H1 (cell line): ENCODE data around the gene DAPK2. TPM values are rescaled to one million over a fixed set of nuclear protein-coding genes. Genes with fewer than 3 reads are reported as not detected.

ENCODE experiments used
- CTCF ChIA-PET: fragments of 300-600 bp; sonication (Branson Sonifier 250); formaldehyde crosslinking; loops from one replicate; lab custom pipeline; 2021; ENCODE audit not compliant: partially characterized antibody; lab: Charles Lee
- POLR2A ChIA-PET: fragments of 300-600 bp; sonication (Branson Sonifier 250); formaldehyde crosslinking; loops from one replicate; lab custom pipeline; 2021; ENCODE audit warnings: inconsistent platforms; ENCODE audit not compliant: partially characterized antibody; lab: Charles Lee
- DNase-seq, 2 experiments: peaks; one replicate each; pipeline versions ENCODE4 v3.0.0 to v3.0.0-alpha.2; 2010 to 2022; ENCODE audit warnings: low spot score in 2 of 2, low read depth in 1 of 2, mixed read lengths in 1 of 2
- FAIRE-seq: peaks from 2 replicates; lab custom pipeline; 2011; peaks lifted over from hg19 to GRCh38; lab: Jason Lieb, UNC
- H2AFZ ChIP-seq: 2 replicates; pipeline ENCODE4 v1.8.1; 2012; ENCODE audit warnings: low read length, inconsistent platforms
- H2AK5ac ChIP-seq: 2 replicates; pipeline ENCODE4 v1.6.1; 2013; ENCODE audit warnings: low read depth, low read length
- H2BK120ac ChIP-seq: replicated peaks from 2 replicates; pipeline ENCODE3; 2013; ENCODE audit warnings: low read depth, low read length, inconsistent platforms
- H2BK12ac ChIP-seq: 2 replicates; pipeline ENCODE4 v1.6.1; 2013; ENCODE audit warnings: low read depth, low read length
- H2BK15ac ChIP-seq: 2 replicates; pipeline ENCODE4 v1.6.1; 2013; ENCODE audit warnings: low read length
- H2BK20ac ChIP-seq: 2 replicates; pipeline ENCODE4 v1.6.1; 2013; ENCODE audit warnings: low read length
- H2BK5ac ChIP-seq: 2 replicates; pipeline ENCODE4 v1.6.1; 2013; ENCODE audit warnings: low read depth, low read length
- H3K14ac ChIP-seq: 2 replicates; pipeline ENCODE4 v1.6.1; 2013; ENCODE audit warnings: inconsistent platforms; ENCODE audit not compliant: insufficient read length
- H3K18ac ChIP-seq: 2 replicates; pipeline ENCODE4 v1.6.1; 2013; ENCODE audit warnings: low read length; ENCODE audit errors: extremely low read depth
- H3K23ac ChIP-seq: 2 replicates; pipeline ENCODE4 v1.6.1; 2013; ENCODE audit warnings: inconsistent platforms; ENCODE audit not compliant: insufficient read length
- H3K23me2 ChIP-seq: 2 replicates; pipeline ENCODE4 v1.6.1; 2013; ENCODE audit warnings: low read depth, low read length
- H3K27ac ChIP-seq: 2 replicates; pipeline ENCODE4 v1.6.1; 2011; ENCODE audit warnings: low read depth, low read length, inconsistent platforms
- H3K27me3 ChIP-seq, 4 experiments: replicated peaks in 1 of 4; 1 replicate in 1 of 4; 2 replicates in 3 of 4; pipeline versions ENCODE4 v1.6.1 to v1.8.1; 2011 to 2013; ENCODE audit warnings: low read length in 3 of 4, mild to moderate bottlenecking in 3 of 4, inconsistent platforms in 2 of 4, mixed read lengths in 2 of 4, moderate library complexity in 1 of 4; ENCODE audit not compliant: control insufficient read depth in 3 of 4, insufficient read depth in 3 of 4; ENCODE audit errors: extremely low read depth in 1 of 4
- H3K36me3 ChIP-seq, 4 experiments: 2 replicates each; pipeline versions ENCODE4 v1.6.1 to v1.8.1; 2011 to 2013; ENCODE audit warnings: mild to moderate bottlenecking in 4 of 4, low read length in 3 of 4, moderate library complexity in 2 of 4, control low read depth in 1 of 4, inconsistent platforms in 1 of 4; ENCODE audit not compliant: insufficient read depth in 4 of 4, control insufficient read depth in 2 of 4
- H3K4ac ChIP-seq: replicated peaks from 2 replicates; pipeline ENCODE3; 2013; ENCODE audit warnings: low read length, low read depth, mixed read lengths, inconsistent platforms; ENCODE audit not compliant: insufficient read length
- H3K4me1 ChIP-seq, 4 experiments: replicated peaks in 1 of 4; 1 replicate in 1 of 4; 2 replicates in 3 of 4; pipeline versions ENCODE4 v1.6.1 to v1.8.1; 2011 to 2013; ENCODE audit warnings: low read length in 3 of 4, inconsistent platforms in 2 of 4, mixed read lengths in 1 of 4; ENCODE audit not compliant: insufficient read depth in 4 of 4, control insufficient read depth in 3 of 4
- H3K4me2 ChIP-seq, 2 experiments: 2 replicates each; pipeline versions ENCODE4 v1.6.1 to v1.8.1; 2011 to 2013; ENCODE audit warnings: low read depth in 2 of 2, low read length in 2 of 2, control low read depth in 1 of 2, inconsistent platforms in 1 of 2, mild to moderate bottlenecking in 1 of 2; ENCODE audit not compliant: insufficient read depth in 1 of 2
- H3K4me3 ChIP-seq, 4 experiments: fragments of 200-600, 300-600 bp in 1 of 4; sonication (generic), shearing (Covaris generic), sonication (Bioruptor Twin) in 1 of 4; 2 replicates each; pipeline versions ENCODE4 v1.5.1 to v1.8.1; 2011 to 2016; ENCODE audit warnings: low read length in 4 of 4, low read depth in 3 of 4, control low read depth in 2 of 4, inconsistent platforms in 2 of 4, mild to moderate bottlenecking in 2 of 4, mixed read lengths in 1 of 4, moderate library complexity in 1 of 4; ENCODE audit not compliant: insufficient read depth in 2 of 4; ENCODE audit errors: extremely low read depth in 1 of 4
- H3K56ac ChIP-seq: replicated peaks from 2 replicates; pipeline ENCODE3; 2013; ENCODE audit warnings: low read depth, mild to moderate bottlenecking, mixed read lengths, low read length, inconsistent platforms; ENCODE audit not compliant: insufficient read length
- H3K79me1 ChIP-seq: 2 replicates; pipeline ENCODE4 v1.6.1; 2013; ENCODE audit warnings: low read depth, low read length, control low read depth
- H3K79me2 ChIP-seq, 2 experiments: 2 replicates each; pipeline versions ENCODE4 v1.6.1 to v1.8.1; 2012 to 2013; ENCODE audit warnings: low read length in 2 of 2, mild to moderate bottlenecking in 2 of 2, inconsistent platforms in 1 of 2; ENCODE audit not compliant: insufficient read depth in 2 of 2, control insufficient read depth in 1 of 2
- H3K9ac ChIP-seq, 4 experiments: replicated peaks in 1 of 4; 1 replicate in 1 of 4; 2 replicates in 3 of 4; pipeline versions ENCODE4 v1.6.1 to v1.8.1; 2011 to 2013; ENCODE audit warnings: low read depth in 3 of 4, low read length in 3 of 4, control low read depth in 2 of 4, mild to moderate bottlenecking in 2 of 4, moderate library complexity in 2 of 4, inconsistent platforms in 1 of 4; ENCODE audit errors: extremely low read depth in 1 of 4
- H3K9me3 ChIP-seq, 2 experiments: 2 replicates each; pipeline versions ENCODE4 v1.6.1 to v1.8.1; 2012 to 2013; ENCODE audit warnings: mild to moderate bottlenecking in 2 of 2, moderate library complexity in 2 of 2, control low read depth in 1 of 2, inconsistent platforms in 1 of 2, low read depth in 1 of 2, low read length in 1 of 2, mixed read lengths in 1 of 2; ENCODE audit not compliant: insufficient read depth in 2 of 2
- H4K20me1 ChIP-seq, 2 experiments: replicated peaks in 1 of 2; 2 replicates each; pipeline versions ENCODE3 to v1.8.1; 2011 to 2013; ENCODE audit warnings: inconsistent platforms in 2 of 2, low read length in 2 of 2, mild to moderate bottlenecking in 1 of 2; ENCODE audit not compliant: insufficient read depth in 2 of 2, control insufficient read depth in 1 of 2
- H4K5ac ChIP-seq: 2 replicates; pipeline ENCODE4 v1.6.1; 2013; ENCODE audit warnings: low read length, low read depth, mixed read lengths, inconsistent platforms; ENCODE audit not compliant: insufficient read length
- H4K8ac ChIP-seq: 2 replicates; pipeline ENCODE4 v1.8.0; 2013; ENCODE audit warnings: mild to moderate bottlenecking, moderate library complexity, low read length, inconsistent platforms; ENCODE audit not compliant: insufficient read depth; ENCODE audit errors: extremely low read depth
- H4K91ac ChIP-seq: replicated peaks from 2 replicates; pipeline ENCODE3; 2013; ENCODE audit warnings: low read length, mixed read lengths, inconsistent platforms; ENCODE audit not compliant: insufficient read length
- BACH1 ChIP-seq: IDR thresholded peaks from 2 replicates; pipeline ENCODE4 v1.6.1; 2012; ENCODE audit warnings: low read length, improper control_type of control experiment
- CBX8 ChIP-seq: fragments of 300-800, 300-1000 bp; sonication (generic); IDR thresholded peaks from 2 replicates; pipeline ENCODE4 v1.7.1; 2016; ENCODE audit warnings: low read depth, low read length, borderline replicate concordance
- CEBPB ChIP-seq: IDR thresholded peaks from 2 replicates; pipeline ENCODE4 v1.6.1; 2012; ENCODE audit warnings: low read depth, low read length
- EZH2 ChIP-seq: fragments of 200-600 bp; sonication (generic); IDR thresholded peaks from 2 replicates; pipeline ENCODE4 v1.7.1; 2012; ENCODE audit warnings: low read depth, mild to moderate bottlenecking, moderate library complexity, low read length, inconsistent platforms; ENCODE audit not compliant: severe bottlenecking
- HDAC2 ChIP-seq, 2 experiments: fragments of 300-600 bp in 1 of 2; sonication (generic) in 1 of 2; IDR thresholded peaks; 2 replicates each; pipeline ENCODE4 v1.6.1; 2011 to 2012; ENCODE audit warnings: low read depth in 2 of 2, low read length in 2 of 2, mild to moderate bottlenecking in 2 of 2, moderate library complexity in 2 of 2, borderline replicate concordance in 1 of 2, inconsistent platforms in 1 of 2
- RBBP5 ChIP-seq: IDR thresholded peaks from 2 replicates; pipeline ENCODE4 v1.7.1; 2012; ENCODE audit warnings: low read depth, mild to moderate bottlenecking, inconsistent platforms, low read length, moderate library complexity, borderline replicate concordance
- RNF2 ChIP-seq: fragments of 200-900, 300-1000 bp; sonication (generic); IDR thresholded peaks from 2 replicates; pipeline ENCODE4 v1.7.1; 2016; ENCODE audit warnings: borderline replicate concordance, low read depth, mild to moderate bottlenecking, antibody characterized with exemption, low read length; ENCODE audit not compliant: poor library complexity, severe bottlenecking; ENCODE audit errors: missing control alignments
- SP2 ChIP-seq: IDR thresholded peaks from 2 replicates; pipeline ENCODE4 v1.6.1; 2012; ENCODE audit warnings: mild to moderate bottlenecking, low read length, inconsistent platforms
- TAF1 ChIP-seq: IDR thresholded peaks from 2 replicates; pipeline ENCODE4 v1.6.1; 2011; ENCODE audit warnings: mild to moderate bottlenecking, low read depth, low read length
- ZNF274 ChIP-seq: IDR thresholded peaks from 2 replicates; pipeline ENCODE4 v1.7.0; 2012; ENCODE audit warnings: low read length, borderline replicate concordance; ENCODE audit errors: extremely low read depth
- WGBS, 2 experiments: shearing (Covaris generic) in 1 of 2; methylation state at CpG; one replicate each; pipeline versions ENCODE4 v1.1.6 to v1.1.7; 2013 to 2015; ENCODE audit warnings: low lambda C conversion rate in 2 of 2, mixed read lengths in 2 of 2, inconsistent platforms in 1 of 2, low coverage in 1 of 2, missing lambda C conversion rate in 1 of 2; ENCODE audit not compliant: insufficient replicate concordance in 2 of 2, insufficient coverage in 1 of 2, insufficient read length in 1 of 2; ENCODE audit errors: extremely low coverage in 1 of 2, missing lambda C conversion rate in 1 of 2; 5-methylcytosine and 5-hydroxymethylcytosine counted together
- polyA plus RNA-seq, 7 experiments: library from polyadenylated mRNA; depleted of rRNA in 3 of 7; stranded (reverse) in 5 of 7; unstranded in 2 of 7; fragments of >200 nt in 5 of 7; fragments of 200-250 nt in 2 of 7; gene quantifications; 1 replicate in 5 of 7; 2 replicates in 1 of 7; 4 replicates in 1 of 7; pipeline versions ENCODE4 v1.2.1 to v1.2.3, GENCODE V29; 2011 to 2013; ENCODE audit warnings: missing spikeins in 2 of 7, mixed read lengths in 2 of 7
- total RNA-seq: library from RNA; stranded (reverse); fragmentation: NEBNext Ultra II Directional; extraction: Animal tissue kit (Norgen Biotek cat#: 25700); gene quantifications from 2 replicates; pipeline ENCODE4 v1.2.1, GENCODE V29; 2021
- TF ChIP-seq, protein P1 (sequence below), 3 experiments: IDR thresholded peaks; 1 replicate in 2 of 3; 2 replicates in 1 of 3; pipeline versions ENCODE4 v1.5.1 to v1.6.1; 2011; ENCODE audit warnings: low read length in 3 of 3, mild to moderate bottlenecking in 3 of 3, inconsistent platforms in 2 of 3, low read depth in 1 of 3, moderate library complexity in 1 of 3; ENCODE audit not compliant: insufficient read depth in 1 of 3; ENCODE audit errors: control extremely low read depth in 1 of 3

Gene DAPK2
- total and polyA plus RNA-seq, 2 of the 8 experiments (the other 6 are each of a cell fraction or from before 2014, with no cell fraction given): 1.8 to 2.9 TPM

DNA sequence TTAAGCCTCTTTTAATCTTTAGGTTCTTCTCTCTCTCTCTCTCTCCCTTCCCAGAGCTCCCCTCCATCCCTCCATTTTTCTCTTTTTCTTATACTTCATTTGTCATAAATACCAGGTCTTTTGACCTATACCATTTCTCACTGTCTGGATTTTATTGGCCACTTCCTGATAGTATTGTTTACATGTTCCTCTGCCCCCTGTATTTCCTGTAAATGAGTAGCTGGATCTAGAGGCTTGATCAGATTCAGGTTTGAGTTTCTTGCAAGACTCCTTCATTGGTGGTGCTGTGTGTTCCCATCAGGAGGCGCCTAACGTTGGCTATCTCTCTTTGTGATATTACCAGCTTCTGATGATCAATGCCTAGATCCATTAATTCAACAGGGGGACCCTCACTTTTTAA, 42.2 kb downstream of the DAPK2 start:
- Histone ChIP-seq H2BK15ac (no peak overlapping the region), H3K4me1 (peaks cover 0 to 2% (median under 1%) of the 10 kb centered on the region in 4 experiments; a peak in 2 of 7 replicates), H4K8ac (no peak overlapping the region), H3K23me2 (peaks cover 3% of the 10 kb centered on the region; the same call in 1 of the 2 replicates), H3K36me3 (no peaks in the 10 kb centered on the region), H4K91ac (no peak overlapping the region), H3K9ac (no peak overlapping the region), H3K4ac (no peak overlapping the region), H2BK20ac (no peak overlapping the region), H3K18ac (no peak overlapping the region), H3K79me2 (no peaks in the 10 kb centered on the region), H2BK120ac (no peak overlapping the region), H3K14ac (no peak overlapping the region), H4K5ac (no peak overlapping the region), H3K4me3 (no peak overlapping the region), H4K20me1 (no peaks in the 10 kb centered on the region), H3K9me3 (no peaks in the 10 kb centered on the region), H3K23ac (no peak overlapping the region), H2AK5ac (no peak overlapping the region), H3K4me2 (no peak overlapping the region), H2BK12ac (no peak overlapping the region), H3K56ac (no peak overlapping the region), H2AFZ (no peak overlapping the region), H2BK5ac (no peak overlapping the region), H3K79me1 (no peaks in the 10 kb centered on the region), H3K27me3 (no peaks in the 10 kb centered on the region), H3K27ac (no peak overlapping the region)
- ChIA-PET CTCF (interaction anchor here (0.8 to 3.7 kb wide), 6 partner anchors 11 to 67 kb away, joined by 3 to 16 read pairs (median 4); partner anchors contain the start of gene DAPK2), POLR2A (interaction anchor here (1.4 kb wide), 1 partner anchor 21 kb away, joined by 3 read pairs; no protein-coding TSS in a partner anchor)
- WGBS, 2 experiments: 100% methylated on average over 2 of the region's 2 CpGs; no CpG with 5 or more reads in 1 of the 2 experiments
- FAIRE-seq: no peak
- no peak for DNase-seq
- TF ChIP-seq RBBP5: no peak
- TF ChIP-seq ZNF274: no peak
- TF ChIP-seq TAF1: no peak
- TF ChIP-seq, protein P1, sequence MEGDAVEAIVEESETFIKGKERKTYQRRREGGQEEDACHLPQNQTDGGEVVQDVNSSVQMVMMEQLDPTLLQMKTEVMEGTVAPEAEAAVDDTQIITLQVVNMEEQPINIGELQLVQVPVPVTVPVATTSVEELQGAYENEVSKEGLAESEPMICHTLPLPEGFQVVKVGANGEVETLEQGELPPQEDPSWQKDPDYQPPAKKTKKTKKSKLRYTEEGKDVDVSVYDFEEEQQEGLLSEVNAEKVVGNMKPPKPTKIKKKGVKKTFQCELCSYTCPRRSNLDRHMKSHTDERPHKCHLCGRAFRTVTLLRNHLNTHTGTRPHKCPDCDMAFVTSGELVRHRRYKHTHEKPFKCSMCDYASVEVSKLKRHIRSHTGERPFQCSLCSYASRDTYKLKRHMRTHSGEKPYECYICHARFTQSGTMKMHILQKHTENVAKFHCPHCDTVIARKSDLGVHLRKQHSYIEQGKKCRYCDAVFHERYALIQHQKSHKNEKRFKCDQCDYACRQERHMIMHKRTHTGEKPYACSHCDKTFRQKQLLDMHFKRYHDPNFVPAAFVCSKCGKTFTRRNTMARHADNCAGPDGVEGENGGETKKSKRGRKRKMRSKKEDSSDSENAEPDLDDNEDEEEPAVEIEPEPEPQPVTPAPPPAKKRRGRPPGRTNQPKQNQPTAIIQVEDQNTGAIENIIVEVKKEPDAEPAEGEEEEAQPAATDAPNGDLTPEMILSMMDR (IDR thresholded peaks at IDR 0.05; ENCODE audit: control extremely low read depth in 1 of 3, insufficient read depth in 1 of 3, low read depth in 1 of 3, low read length in 3 of 3): no peak
- no peak for TF ChIP-seq RNF2
- no peak for TF ChIP-seq CBX8
- TF ChIP-seq SP2: no peak
- TF ChIP-seq CEBPB: no peak
- no peak for TF ChIP-seq EZH2
- no peak for TF ChIP-seq HDAC2 (IDR thresholded peaks at IDR 0.05; ENCODE audit: borderline replicate concordance in 1 of 2, low read depth in 2 of 2, low read length in 2 of 2)
- TF ChIP-seq BACH1: no peak
